ENCODE results near the gene PRIMA1. TPM values are rescaled to one million over a fixed set of nuclear protein-coding genes. Genes with fewer than 3 reads are reported as not detected.

Gene PRIMA1
- total RNA-seq, 1 donor from 2014 or later = 2.4 TPM

GRCh38 chr14:93803408-93804318 is 15.4 kb upstream of the PRIMA1 start:
- no peak for DNase-seq
- H3K36me3 Mint-ChIP-seq (ENCODE audit: unreplicated experiment) = peaks cover 10% of the 10 kb centered on the region
- H3K27me3 Mint-ChIP-seq (ENCODE audit: unreplicated experiment) = peaks cover 7% of the 10 kb centered on the region
- no peak for TF ChIP-seq CTCF (IDR thresholded peaks at IDR 0.05; ENCODE audit: partially characterized antibody, unreplicated experiment)
- H3K27ac Mint-ChIP-seq (ENCODE audit: unreplicated experiment) = no peak overlapping the region
- no peaks in the 10 kb centered on the region for H3K4me1 Mint-ChIP-seq (ENCODE audit: low read depth, unreplicated experiment)
- H3K4me3 Mint-ChIP-seq (ENCODE audit: unreplicated experiment) = no peak overlapping the region
- peaks cover 3% of the 10 kb centered on the region for H3K9me3 Mint-ChIP-seq (ENCODE audit: unreplicated experiment)

- peaks cover 2% of the 10 kb centered on the region for H3K9me3 Mint-ChIP-seq (ENCODE audit: unreplicated experiment)
- H3K36me3 Mint-ChIP-seq (ENCODE audit: unreplicated experiment) = peaks cover 10% of the 10 kb centered on the region
- H3K27ac Mint-ChIP-seq (ENCODE audit: unreplicated experiment) = no peak overlapping the region
- no peak for DNase-seq
- no peak for TF ChIP-seq CTCF (IDR thresholded peaks at IDR 0.05; ENCODE audit: partially characterized antibody, unreplicated experiment)
- no peak overlapping the region for H3K4me3 Mint-ChIP-seq (ENCODE audit: unreplicated experiment)
- H3K27me3 Mint-ChIP-seq (ENCODE audit: unreplicated experiment) = peaks cover 10% of the 10 kb centered on the region
- H3K4me1 Mint-ChIP-seq (ENCODE audit: low read depth, unreplicated experiment) = no peaks in the 10 kb centered on the region
These were observed 12.0 kb upstream of the PRIMA1 start for GRCh38 chr14:93799989-93800921.

GRCh38 chr14:93799617-93799988 is 11.3 kb upstream of the PRIMA1 start:
- Mint-ChIP-seq H3K4me3 (ENCODE audit: unreplicated experiment) (no peak overlapping the region), H3K27me3 (ENCODE audit: unreplicated experiment) (peaks cover 8% of the 10 kb centered on the region), H3K4me1 (ENCODE audit: low read depth, unreplicated experiment) (no peaks in the 10 kb centered on the region), H3K36me3 (ENCODE audit: unreplicated experiment) (peaks cover 10% of the 10 kb centered on the region), H3K27ac (ENCODE audit: unreplicated experiment) (no peak overlapping the region), H3K9me3 (ENCODE audit: unreplicated experiment) (peaks cover 2% of the 10 kb centered on the region)
- TF ChIP-seq CTCF (IDR thresholded peaks at IDR 0.05; ENCODE audit: partially characterized antibody, unreplicated experiment) = no peak
- DNase-seq = no peak

- Mint-ChIP-seq H3K36me3 (ENCODE audit: unreplicated experiment) (peaks cover 6% of the 10 kb centered on the region), H3K27ac (ENCODE audit: unreplicated experiment) (no peak overlapping the region), H3K27me3 (ENCODE audit: unreplicated experiment) (peaks cover 3% of the 10 kb centered on the region), H3K4me1 (ENCODE audit: low read depth, unreplicated experiment) (no peaks in the 10 kb centered on the region), H3K9me3 (ENCODE audit: unreplicated experiment) (no peaks in the 10 kb centered on the region), H3K4me3 (ENCODE audit: unreplicated experiment) (no peak overlapping the region)
- no peak for TF ChIP-seq CTCF (IDR thresholded peaks at IDR 0.05; ENCODE audit: partially characterized antibody, unreplicated experiment)
- DNase-seq = no peak
These were observed 9.3 kb upstream of the PRIMA1 start for GRCh38 chr14:93797536-93797935.
